Measurements from ENCODE around the gene MEIS2. TPM values are rescaled to one million over a fixed set of nuclear protein-coding genes. Genes with fewer than 3 reads are reported as not detected.

Gene MEIS2
- total and polyA plus RNA-seq, 8 donors, result 9.1 to 30.5 (median 14.8) TPM

DNA sequence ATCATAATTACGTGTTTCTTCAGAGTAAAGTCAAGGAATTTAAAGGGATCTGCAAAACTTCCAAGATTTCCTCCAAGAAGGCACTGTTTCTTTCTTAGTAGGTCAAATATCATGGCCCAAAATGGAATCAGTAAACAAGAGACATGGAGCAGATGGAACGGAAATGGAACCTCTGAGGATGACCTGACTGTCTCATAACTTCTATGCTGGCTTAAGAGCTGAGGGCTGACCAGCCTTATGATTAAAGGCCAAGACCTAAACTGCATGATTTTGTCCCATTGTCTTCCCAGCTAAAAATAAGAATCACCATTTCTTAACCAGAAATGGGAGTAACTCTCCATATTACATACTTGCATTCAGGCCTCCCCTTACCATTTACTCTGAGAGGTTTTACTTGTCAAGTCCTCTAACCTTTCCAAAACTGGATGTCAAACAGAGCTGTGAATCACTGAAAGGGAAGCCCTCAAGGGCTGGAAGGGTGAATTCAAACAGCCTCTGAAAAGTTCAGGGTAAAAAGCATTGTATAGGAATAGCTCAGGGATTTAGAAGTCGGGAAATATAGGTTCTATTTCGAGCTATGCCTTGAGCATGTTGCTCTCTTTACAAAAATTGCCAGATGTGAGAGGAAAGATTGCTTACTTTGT, 103.7 kb downstream of the MEIS2 start:
- FAIRE-seq, result no peak
- 87 to 88% methylated on average over 4 of the region's 4 CpGs for WGBS, 2 donors

GRCh38 chr15:36996121-36996520, 104.2 kb downstream of the MEIS2 start:
- H3K4me1 ChIP-seq, result no peaks in the 10 kb centered on the region
- no peaks in the 10 kb centered on the region for H3K36me3 ChIP-seq
- TF ChIP-seq, protein P1, sequence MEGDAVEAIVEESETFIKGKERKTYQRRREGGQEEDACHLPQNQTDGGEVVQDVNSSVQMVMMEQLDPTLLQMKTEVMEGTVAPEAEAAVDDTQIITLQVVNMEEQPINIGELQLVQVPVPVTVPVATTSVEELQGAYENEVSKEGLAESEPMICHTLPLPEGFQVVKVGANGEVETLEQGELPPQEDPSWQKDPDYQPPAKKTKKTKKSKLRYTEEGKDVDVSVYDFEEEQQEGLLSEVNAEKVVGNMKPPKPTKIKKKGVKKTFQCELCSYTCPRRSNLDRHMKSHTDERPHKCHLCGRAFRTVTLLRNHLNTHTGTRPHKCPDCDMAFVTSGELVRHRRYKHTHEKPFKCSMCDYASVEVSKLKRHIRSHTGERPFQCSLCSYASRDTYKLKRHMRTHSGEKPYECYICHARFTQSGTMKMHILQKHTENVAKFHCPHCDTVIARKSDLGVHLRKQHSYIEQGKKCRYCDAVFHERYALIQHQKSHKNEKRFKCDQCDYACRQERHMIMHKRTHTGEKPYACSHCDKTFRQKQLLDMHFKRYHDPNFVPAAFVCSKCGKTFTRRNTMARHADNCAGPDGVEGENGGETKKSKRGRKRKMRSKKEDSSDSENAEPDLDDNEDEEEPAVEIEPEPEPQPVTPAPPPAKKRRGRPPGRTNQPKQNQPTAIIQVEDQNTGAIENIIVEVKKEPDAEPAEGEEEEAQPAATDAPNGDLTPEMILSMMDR (IDR thresholded peaks at IDR 0.05), result no peak
- no peak for DNase-seq
- FAIRE-seq, result no peak
- H3K27ac ChIP-seq, result no peak overlapping the region
- 56 to 63% methylated on average over 2 of the region's 2 CpGs for WGBS, 2 donors
- ATAC-seq, result no peak
- intact Hi-C loops (cut with DNase I), result no loop called here
- no peaks in the 10 kb centered on the region for H3K9me3 ChIP-seq
- H3K27me3 ChIP-seq, result no peaks in the 10 kb centered on the region
- no peak overlapping the region for H3K4me3 ChIP-seq

More for the DNA sequence above, 103.7 kb downstream of the MEIS2 start:
- no peak for ATAC-seq
- TF ChIP-seq, protein P1 (IDR thresholded peaks at IDR 0.05), result no peak
- Histone ChIP-seq H3K9me3 (no peaks in the 10 kb centered on the region), H3K4me3 (no peak overlapping the region), H3K4me1 (no peaks in the 10 kb centered on the region), H3K27ac (no peak overlapping the region), H3K36me3 (no peaks in the 10 kb centered on the region), H3K27me3 (no peaks in the 10 kb centered on the region)
- intact Hi-C loops (cut with DNase I), result no loop called here
- DNase-seq, result no peak

- ATAC-seq (no peak), FAIRE-seq (no peak), DNase-seq (no peak)
- H3K9me3 ChIP-seq, result no peaks in the 10 kb centered on the region
- 86 to 91% methylated on average over 8 of the region's 8 CpGs for WGBS, 2 donors
- intact Hi-C loops (cut with DNase I), result no loop called here
- H3K27me3 ChIP-seq, result no peaks in the 10 kb centered on the region
- H3K4me1 ChIP-seq, result no peaks in the 10 kb centered on the region
- H3K4me3 ChIP-seq, result no peak overlapping the region
- no peak overlapping the region for H3K27ac ChIP-seq
- H3K36me3 ChIP-seq, result no peaks in the 10 kb centered on the region
- TF ChIP-seq, protein P1 (IDR thresholded peaks at IDR 0.05), result no peak
These were observed 105.6 kb downstream of the MEIS2 start for GRCh38 chr15:36994790-36995189.

GRCh38 chr15:36992454-36992853, 107.9 kb downstream of the MEIS2 start:
- no peaks in the 10 kb centered on the region for H3K36me3 ChIP-seq
- no peaks in the 10 kb centered on the region for H3K4me1 ChIP-seq
- FAIRE-seq (no peak), DNase-seq (no peak), ATAC-seq (no peak)
- no peak overlapping the region for H3K4me3 ChIP-seq
- H3K9me3 ChIP-seq, result no peaks in the 10 kb centered on the region
- no peaks in the 10 kb centered on the region for H3K27me3 ChIP-seq
- TF ChIP-seq, protein P1 (IDR thresholded peaks at IDR 0.05), result no peak
- no peak overlapping the region for H3K27ac ChIP-seq
- intact Hi-C loops (cut with DNase I), result no loop called here
- WGBS, 2 donors, result 78 to 82% methylated on average over 5 of the region's 5 CpGs

- H3K36me3 ChIP-seq, result no peaks in the 10 kb centered on the region
- intact Hi-C loops (cut with DNase I), result no loop called here
- FAIRE-seq (no peak), DNase-seq (no peak), ATAC-seq (no peak)
- no peaks in the 10 kb centered on the region for H3K9me3 ChIP-seq
- H3K4me1 ChIP-seq, result no peaks in the 10 kb centered on the region
- TF ChIP-seq, protein P1 (IDR thresholded peaks at IDR 0.05), result no peak
- no peak overlapping the region for H3K4me3 ChIP-seq
- peak overlapping the region in 1 of 4 donors; percentile 35 for H3K27ac ChIP-seq
- H3K27me3 ChIP-seq, result no peaks in the 10 kb centered on the region
These were observed 111.4 kb downstream of the MEIS2 start for GRCh38 chr15:36988947-36989346.

Measured in pancreas (tissue), 10 donors.